ENCODE results near the gene LCE1D.

The LCE1D gene

DNA sequence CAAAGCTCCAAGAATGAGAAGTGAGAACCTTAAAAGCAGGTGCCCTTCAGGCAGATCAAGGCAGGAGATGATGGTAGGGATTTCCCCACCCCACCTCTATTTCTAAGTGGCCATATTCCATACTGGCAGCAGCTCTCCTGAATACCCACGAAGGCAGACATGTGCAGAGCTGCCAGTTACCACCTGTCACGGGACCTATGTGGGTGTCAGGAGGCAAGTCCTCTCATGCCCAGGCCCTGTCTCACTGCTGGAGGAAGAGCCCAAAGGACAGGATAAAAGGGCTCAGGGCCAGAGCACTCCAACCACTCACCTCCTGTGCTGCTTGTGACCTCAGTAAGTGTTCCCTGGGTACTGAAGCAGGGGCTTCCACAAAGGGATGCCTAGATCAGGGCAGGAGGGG is 14.5 kb downstream of the LCE1D start:
- Histone ChIP-seq H3K27me3 (ENCODE audit: insufficient read depth, poor library complexity, severe bottlenecking) (no peaks in the 10 kb centered on the region), H3K27ac (replicated peaks) (no peak overlapping the region), H3K4me3 (replicated peaks; ENCODE audit: insufficient read depth, low read length) (no peak overlapping the region)
- TF ChIP-seq SPI1 (IDR thresholded peaks at IDR 0.05; ENCODE audit: borderline replicate concordance, low read depth), result no peak
- TF ChIP-seq POLR2AphosphoS5 (IDR thresholded peaks at IDR 0.05; ENCODE audit: low read depth), result no peak
- TF ChIP-seq, protein P1, sequence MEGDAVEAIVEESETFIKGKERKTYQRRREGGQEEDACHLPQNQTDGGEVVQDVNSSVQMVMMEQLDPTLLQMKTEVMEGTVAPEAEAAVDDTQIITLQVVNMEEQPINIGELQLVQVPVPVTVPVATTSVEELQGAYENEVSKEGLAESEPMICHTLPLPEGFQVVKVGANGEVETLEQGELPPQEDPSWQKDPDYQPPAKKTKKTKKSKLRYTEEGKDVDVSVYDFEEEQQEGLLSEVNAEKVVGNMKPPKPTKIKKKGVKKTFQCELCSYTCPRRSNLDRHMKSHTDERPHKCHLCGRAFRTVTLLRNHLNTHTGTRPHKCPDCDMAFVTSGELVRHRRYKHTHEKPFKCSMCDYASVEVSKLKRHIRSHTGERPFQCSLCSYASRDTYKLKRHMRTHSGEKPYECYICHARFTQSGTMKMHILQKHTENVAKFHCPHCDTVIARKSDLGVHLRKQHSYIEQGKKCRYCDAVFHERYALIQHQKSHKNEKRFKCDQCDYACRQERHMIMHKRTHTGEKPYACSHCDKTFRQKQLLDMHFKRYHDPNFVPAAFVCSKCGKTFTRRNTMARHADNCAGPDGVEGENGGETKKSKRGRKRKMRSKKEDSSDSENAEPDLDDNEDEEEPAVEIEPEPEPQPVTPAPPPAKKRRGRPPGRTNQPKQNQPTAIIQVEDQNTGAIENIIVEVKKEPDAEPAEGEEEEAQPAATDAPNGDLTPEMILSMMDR (IDR thresholded peaks at IDR 0.05; ENCODE audit: insufficient read depth, low read length), result no peak
- no peak for TF ChIP-seq GABPA (IDR thresholded peaks at IDR 0.05; ENCODE audit: low read depth)
- TF ChIP-seq, protein P2, sequence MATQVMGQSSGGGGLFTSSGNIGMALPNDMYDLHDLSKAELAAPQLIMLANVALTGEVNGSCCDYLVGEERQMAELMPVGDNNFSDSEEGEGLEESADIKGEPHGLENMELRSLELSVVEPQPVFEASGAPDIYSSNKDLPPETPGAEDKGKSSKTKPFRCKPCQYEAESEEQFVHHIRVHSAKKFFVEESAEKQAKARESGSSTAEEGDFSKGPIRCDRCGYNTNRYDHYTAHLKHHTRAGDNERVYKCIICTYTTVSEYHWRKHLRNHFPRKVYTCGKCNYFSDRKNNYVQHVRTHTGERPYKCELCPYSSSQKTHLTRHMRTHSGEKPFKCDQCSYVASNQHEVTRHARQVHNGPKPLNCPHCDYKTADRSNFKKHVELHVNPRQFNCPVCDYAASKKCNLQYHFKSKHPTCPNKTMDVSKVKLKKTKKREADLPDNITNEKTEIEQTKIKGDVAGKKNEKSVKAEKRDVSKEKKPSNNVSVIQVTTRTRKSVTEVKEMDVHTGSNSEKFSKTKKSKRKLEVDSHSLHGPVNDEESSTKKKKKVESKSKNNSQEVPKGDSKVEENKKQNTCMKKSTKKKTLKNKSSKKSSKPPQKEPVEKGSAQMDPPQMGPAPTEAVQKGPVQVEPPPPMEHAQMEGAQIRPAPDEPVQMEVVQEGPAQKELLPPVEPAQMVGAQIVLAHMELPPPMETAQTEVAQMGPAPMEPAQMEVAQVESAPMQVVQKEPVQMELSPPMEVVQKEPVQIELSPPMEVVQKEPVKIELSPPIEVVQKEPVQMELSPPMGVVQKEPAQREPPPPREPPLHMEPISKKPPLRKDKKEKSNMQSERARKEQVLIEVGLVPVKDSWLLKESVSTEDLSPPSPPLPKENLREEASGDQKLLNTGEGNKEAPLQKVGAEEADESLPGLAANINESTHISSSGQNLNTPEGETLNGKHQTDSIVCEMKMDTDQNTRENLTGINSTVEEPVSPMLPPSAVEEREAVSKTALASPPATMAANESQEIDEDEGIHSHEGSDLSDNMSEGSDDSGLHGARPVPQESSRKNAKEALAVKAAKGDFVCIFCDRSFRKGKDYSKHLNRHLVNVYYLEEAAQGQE (IDR thresholded peaks at IDR 0.05; ENCODE audit: insufficient replicate concordance, low read depth), result no peak
- no peak for DNase-seq (ENCODE audit: low read depth in 1 of 2, low spot score in 1 of 2)

DNA sequence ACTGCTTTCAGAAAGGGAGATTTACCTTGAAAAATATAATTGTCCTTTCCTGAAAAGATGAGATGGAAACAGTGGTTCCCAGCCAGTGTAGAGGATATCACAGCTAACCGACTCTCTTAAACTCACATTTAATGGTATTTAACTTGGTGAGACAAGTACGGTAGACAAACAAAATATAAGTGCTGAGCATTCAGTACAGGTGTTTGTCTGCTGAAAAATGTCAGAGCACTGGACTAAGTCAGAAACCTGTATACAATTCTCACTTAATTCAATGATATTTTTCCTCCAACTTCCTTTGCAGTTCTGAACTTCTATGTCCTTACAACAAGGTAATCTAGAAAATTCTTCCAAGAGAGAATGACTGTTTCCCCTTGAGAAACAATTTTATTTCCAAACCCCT is 15.2 kb downstream of the LCE1D start, which contains the start of gene LCE1B:
Gene LCE1B, plus strand, starts transcription at position 301 of the 400 bp plus-strand sequence. CDS start 476 bp downstream, outside the sequence.
- H3K27me3 ChIP-seq (ENCODE audit: insufficient read depth, poor library complexity, severe bottlenecking), result no peaks in the 10 kb centered on the region

DNA sequence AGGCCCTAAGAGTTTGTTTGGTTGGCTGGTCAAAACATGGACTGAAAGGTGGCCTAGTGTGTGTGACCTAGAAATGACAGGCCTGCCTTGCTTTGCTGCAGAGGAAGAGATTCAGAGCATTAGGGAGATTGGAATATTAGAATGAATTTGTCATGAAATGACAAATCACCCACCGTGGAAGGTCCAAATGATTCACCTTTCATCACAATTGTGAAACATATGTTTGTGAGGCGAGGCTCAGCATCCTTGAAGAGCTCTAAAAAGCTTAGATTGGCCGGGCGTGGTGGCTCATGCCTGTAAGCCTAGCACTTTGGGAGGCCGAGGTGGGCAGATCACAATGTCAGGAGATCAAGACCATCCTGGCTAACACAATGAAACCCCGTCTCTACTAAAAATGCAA is 20.8 kb downstream of the LCE1D start:
- Histone ChIP-seq H3K4me3 (replicated peaks; ENCODE audit: insufficient read depth, low read length) (no peak overlapping the region), H3K27ac (replicated peaks) (no peak overlapping the region), H3K27me3 (ENCODE audit: insufficient read depth, poor library complexity, severe bottlenecking) (no peaks in the 10 kb centered on the region)
- TF ChIP-seq, protein P2 (IDR thresholded peaks at IDR 0.05; ENCODE audit: insufficient replicate concordance, low read depth), result no peak
- TF ChIP-seq SPI1 (IDR thresholded peaks at IDR 0.05; ENCODE audit: borderline replicate concordance, low read depth), result no peak
- TF ChIP-seq GABPA (IDR thresholded peaks at IDR 0.05; ENCODE audit: low read depth), result no peak
- TF ChIP-seq, protein P1 (IDR thresholded peaks at IDR 0.05; ENCODE audit: insufficient read depth, low read length), result no peak
- TF ChIP-seq POLR2AphosphoS5 (IDR thresholded peaks at IDR 0.05; ENCODE audit: low read depth), result no peak
- DNase-seq (ENCODE audit: low read depth in 1 of 2, low spot score in 1 of 2), result no peak

More for the DNA sequence above, 15.2 kb downstream of the LCE1D start, which contains the start of gene LCE1B:
- Histone ChIP-seq H3K27ac (replicated peaks) (no peak within 1 kb of the TSS), H3K4me3 (replicated peaks; ENCODE audit: insufficient read depth, low read length) (no peak within 1 kb of the TSS)
- no peak for DNase-seq (ENCODE audit: low read depth in 1 of 2, low spot score in 1 of 2)
- TF ChIP-seq, protein P2 (IDR thresholded peaks at IDR 0.05; ENCODE audit: insufficient replicate concordance, low read depth), result no peak
- no peak for TF ChIP-seq GABPA (IDR thresholded peaks at IDR 0.05; ENCODE audit: low read depth)
- no peak for TF ChIP-seq SPI1 (IDR thresholded peaks at IDR 0.05; ENCODE audit: borderline replicate concordance, low read depth)
- no peak for TF ChIP-seq POLR2AphosphoS5 (IDR thresholded peaks at IDR 0.05; ENCODE audit: low read depth)
- TF ChIP-seq, protein P1 (IDR thresholded peaks at IDR 0.05; ENCODE audit: insufficient read depth, low read length), result no peak

Measured in HL-60 (cell line).